PFSK-1 (cell line): ENCODE measurements around the gene PRCD.

ENCODE experiments used
- FOXP2 ChIP-seq: optimal IDR thresholded peaks from 2 replicates; pipeline ENCODE3; 2011; ENCODE audit warnings: borderline replicate concordance, control low read depth, inconsistent platforms; ENCODE audit not compliant: insufficient read depth; ENCODE audit errors: extremely low read length, extremely low read depth
- POLR2AphosphoS5 ChIP-seq: IDR thresholded peaks from 2 replicates; pipeline ENCODE4 v1.6.1; 2012; ENCODE audit warnings: low read depth, mild to moderate bottlenecking, control low read depth, low read length, moderate library complexity
- SIN3A ChIP-seq: IDR thresholded peaks from 2 replicates; pipeline ENCODE4 v1.6.1; 2012; ENCODE audit warnings: mild to moderate bottlenecking, low read length, moderate library complexity, borderline replicate concordance; ENCODE audit not compliant: insufficient read depth
- TAF1 ChIP-seq: IDR thresholded peaks from 2 replicates; pipeline ENCODE4 v1.6.1; 2012; ENCODE audit warnings: low read length, control low read depth, borderline replicate concordance; ENCODE audit not compliant: insufficient read depth
- TF ChIP-seq, protein P1 (sequence below), 2 experiments: IDR thresholded peaks; 2 replicates each; pipeline versions ENCODE4 v1.6.1 to v1.8.0; 2011 to 2012; ENCODE audit warnings: low read depth in 2 of 2, low read length in 2 of 2, control low read depth in 1 of 2, inconsistent platforms in 1 of 2, mild to moderate bottlenecking in 1 of 2, moderate library complexity in 1 of 2; ENCODE audit not compliant: insufficient read depth in 1 of 2

The PRCD gene

DNA sequence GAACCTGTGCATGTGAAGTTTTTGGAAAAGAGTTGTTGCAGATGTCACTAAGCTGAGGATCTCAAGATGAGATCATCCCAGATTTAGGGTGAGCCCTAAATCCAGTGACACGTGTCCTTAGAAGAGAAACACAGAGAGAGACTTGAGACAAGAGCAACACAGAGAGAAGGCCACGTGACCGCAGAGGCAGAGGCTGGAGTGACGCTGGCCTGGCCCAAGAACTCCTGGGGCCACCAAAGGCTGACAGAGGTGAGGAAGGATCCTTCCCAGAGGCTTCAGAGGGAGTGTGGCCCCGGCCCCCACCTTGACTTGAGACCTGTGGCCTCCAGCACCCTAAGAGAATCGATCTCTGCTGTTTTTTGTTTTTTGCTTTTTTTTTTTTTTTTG, 26.5 kb upstream of the PRCD start:
- TF ChIP-seq FOXP2 (no peak), TAF1 (no peak), POLR2AphosphoS5 (no peak)

DNA sequence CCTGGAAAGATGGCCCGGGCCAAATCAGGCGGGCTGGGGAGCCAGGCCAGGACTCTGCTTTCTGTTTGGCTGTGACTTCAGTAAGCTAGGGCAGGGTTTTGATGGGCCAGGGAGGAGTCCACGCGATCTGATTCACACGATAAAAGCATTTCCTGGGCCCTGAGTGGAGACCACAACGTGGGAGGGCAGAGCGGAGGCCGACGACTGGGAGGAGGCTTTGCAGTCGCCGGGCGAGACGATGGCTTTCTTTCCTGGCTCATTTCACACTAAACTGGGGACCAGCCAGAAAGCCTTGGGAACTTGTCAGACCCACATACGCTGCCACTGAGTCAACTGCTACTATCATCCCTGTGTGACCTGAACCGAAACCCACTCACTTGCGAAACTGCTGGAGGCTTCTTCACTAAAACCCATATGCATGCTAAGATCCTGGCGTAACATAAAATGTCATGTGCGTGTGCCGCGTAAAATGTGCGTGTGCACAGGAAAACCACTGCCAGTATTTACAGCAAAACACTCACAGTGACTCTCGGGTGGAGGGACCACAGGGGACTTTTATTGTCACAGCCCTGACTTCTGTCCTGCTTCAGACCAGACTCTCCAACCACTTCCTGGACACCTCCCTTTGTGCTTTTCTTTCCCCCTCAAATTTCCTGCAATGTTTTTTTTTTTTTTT, 24.4 kb upstream of the PRCD start:
- TF ChIP-seq TAF1 (no peak), FOXP2 (no peak), POLR2AphosphoS5 (no peak), SIN3A (no peak)
- TF ChIP-seq, protein P1, sequence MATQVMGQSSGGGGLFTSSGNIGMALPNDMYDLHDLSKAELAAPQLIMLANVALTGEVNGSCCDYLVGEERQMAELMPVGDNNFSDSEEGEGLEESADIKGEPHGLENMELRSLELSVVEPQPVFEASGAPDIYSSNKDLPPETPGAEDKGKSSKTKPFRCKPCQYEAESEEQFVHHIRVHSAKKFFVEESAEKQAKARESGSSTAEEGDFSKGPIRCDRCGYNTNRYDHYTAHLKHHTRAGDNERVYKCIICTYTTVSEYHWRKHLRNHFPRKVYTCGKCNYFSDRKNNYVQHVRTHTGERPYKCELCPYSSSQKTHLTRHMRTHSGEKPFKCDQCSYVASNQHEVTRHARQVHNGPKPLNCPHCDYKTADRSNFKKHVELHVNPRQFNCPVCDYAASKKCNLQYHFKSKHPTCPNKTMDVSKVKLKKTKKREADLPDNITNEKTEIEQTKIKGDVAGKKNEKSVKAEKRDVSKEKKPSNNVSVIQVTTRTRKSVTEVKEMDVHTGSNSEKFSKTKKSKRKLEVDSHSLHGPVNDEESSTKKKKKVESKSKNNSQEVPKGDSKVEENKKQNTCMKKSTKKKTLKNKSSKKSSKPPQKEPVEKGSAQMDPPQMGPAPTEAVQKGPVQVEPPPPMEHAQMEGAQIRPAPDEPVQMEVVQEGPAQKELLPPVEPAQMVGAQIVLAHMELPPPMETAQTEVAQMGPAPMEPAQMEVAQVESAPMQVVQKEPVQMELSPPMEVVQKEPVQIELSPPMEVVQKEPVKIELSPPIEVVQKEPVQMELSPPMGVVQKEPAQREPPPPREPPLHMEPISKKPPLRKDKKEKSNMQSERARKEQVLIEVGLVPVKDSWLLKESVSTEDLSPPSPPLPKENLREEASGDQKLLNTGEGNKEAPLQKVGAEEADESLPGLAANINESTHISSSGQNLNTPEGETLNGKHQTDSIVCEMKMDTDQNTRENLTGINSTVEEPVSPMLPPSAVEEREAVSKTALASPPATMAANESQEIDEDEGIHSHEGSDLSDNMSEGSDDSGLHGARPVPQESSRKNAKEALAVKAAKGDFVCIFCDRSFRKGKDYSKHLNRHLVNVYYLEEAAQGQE (IDR thresholded peaks at IDR 0.05; ENCODE audit: insufficient read depth in 1 of 2, low read depth in 2 of 2, low read length in 2 of 2): no peak

DNA sequence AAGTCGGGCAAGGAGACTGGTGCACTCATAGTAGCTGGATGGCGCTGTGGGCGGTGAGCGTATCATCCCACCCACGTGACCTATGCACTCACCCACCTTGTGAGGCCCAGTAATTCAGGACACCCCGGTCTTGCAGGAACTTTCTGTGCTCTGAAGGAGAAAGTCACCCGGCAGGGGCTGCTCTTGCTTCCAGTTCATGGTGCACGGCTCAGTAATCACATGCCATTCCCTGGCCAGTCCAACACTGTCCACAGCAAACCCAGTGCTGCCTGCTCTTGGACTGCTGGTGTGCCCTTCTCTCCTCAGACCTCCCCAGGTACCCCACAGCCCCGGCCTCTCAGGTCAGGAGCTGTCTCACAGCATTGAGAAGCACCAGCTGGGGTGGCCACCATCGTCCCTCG, 22.2 kb upstream of the PRCD start:
- TF ChIP-seq, protein P1 (IDR thresholded peaks at IDR 0.05; ENCODE audit: insufficient read depth in 1 of 2, low read depth in 2 of 2, low read length in 2 of 2): no peak
- TF ChIP-seq FOXP2 (no peak), TAF1 (no peak), SIN3A (no peak), POLR2AphosphoS5 (no peak)

DNA sequence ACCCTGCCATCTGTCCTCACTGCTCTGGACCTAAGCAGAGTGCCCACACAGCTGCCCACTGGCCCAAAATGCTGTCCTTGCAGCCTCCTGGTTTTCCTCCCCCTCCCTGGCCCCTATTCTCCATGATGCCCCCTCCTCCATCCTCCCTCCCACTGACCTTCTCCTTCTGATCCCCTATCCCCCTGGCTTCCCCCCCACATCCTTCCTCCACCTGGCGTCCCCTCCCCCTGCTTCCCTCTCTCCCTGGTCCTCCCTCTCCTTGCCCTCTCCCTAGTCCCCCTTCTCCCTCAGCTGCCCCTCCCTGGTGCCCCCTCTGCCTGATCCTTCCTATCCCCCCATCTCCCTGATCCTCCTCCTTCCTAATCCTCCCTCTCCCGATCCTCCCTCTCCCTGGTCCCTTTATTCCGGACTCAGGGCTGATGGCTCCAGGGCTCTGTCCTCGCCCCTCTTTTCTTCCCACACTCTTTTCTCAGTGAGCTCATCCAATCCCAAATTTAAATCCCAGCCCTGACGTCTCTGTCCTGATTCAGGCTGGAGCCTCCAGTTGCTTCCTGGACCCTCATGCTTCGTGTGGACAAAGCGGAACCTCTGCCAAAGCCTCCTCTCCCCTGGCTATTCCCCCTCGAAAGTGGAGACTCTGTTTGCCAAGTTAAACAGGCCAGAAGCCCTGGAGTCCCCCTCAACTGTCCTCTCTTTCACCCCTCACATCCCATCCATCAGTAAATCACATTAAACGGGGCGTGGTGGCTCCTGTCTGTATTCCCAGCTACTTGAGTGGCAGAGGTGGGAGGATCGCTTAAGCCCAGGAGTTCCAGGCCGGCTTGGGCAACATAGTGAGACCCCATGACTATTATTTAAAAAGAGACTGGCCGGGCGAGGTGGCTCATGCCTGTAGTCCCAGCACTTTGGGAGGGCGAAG, 20.5 kb upstream of the PRCD start:
- TF ChIP-seq SIN3A (no peak), TAF1 (no peak), POLR2AphosphoS5 (no peak), FOXP2 (no peak)
- TF ChIP-seq, protein P1 (IDR thresholded peaks at IDR 0.05; ENCODE audit: insufficient read depth in 1 of 2, low read depth in 2 of 2, low read length in 2 of 2): no peak

DNA sequence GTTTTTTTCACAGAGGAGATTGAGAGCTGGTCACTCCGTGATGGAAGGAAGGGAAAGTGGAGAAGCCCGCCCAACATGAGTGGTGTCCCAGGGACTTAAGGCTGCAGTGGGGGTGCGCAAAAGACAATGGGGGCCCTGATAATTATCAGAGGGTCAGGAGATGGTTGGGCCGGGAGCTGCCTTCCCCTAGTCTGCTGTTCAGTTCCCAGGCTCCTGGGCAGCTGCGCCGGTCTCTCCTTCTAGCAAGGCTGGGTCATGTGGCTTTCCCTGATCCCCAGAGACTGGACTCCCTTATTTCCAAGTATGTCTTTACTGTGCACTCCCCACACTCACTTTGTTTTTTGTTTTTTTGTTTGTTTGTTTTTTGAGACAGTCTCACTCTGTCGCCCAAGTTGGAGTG, 18.6 kb upstream of the PRCD start:
- TF ChIP-seq, protein P1 (IDR thresholded peaks at IDR 0.05; ENCODE audit: insufficient read depth in 1 of 2, low read depth in 2 of 2, low read length in 2 of 2): no peak
- TF ChIP-seq SIN3A (no peak), FOXP2 (no peak), POLR2AphosphoS5 (no peak), TAF1 (no peak)
